ENCODE measurements around the gene NEK10. TPM values are rescaled to one million over a fixed set of nuclear protein-coding genes. Genes with fewer than 3 reads are reported as not detected.

The NEK10 gene
- total RNA-seq, 1 experiment from 2014 or later: 1.2 TPM

DNA sequence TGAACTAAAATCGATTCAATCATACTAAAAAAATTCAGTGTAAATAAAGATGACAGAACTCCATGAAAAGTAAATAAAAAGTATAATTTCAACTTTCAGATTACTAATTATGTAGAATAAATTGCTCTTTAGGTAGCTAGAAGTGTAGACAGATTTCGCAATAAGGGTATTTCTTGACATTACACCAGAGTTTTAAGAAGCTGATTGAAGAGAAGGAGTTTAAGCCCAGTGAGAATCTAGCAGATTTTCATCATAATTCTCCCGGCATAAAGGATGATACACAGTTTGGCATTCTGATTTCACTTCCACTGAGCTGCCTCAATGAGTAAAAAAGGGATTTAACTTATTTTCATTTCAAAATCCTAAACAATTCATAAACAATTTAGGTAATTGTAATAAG is 259.2 kb downstream of the NEK10 start:
- DNase-seq (ENCODE audit: low read depth): no peak

GRCh38 chr3:27108322-27108721 is 260.9 kb downstream of the NEK10 start:
- DNase-seq (ENCODE audit: low read depth): no peak

DNA sequence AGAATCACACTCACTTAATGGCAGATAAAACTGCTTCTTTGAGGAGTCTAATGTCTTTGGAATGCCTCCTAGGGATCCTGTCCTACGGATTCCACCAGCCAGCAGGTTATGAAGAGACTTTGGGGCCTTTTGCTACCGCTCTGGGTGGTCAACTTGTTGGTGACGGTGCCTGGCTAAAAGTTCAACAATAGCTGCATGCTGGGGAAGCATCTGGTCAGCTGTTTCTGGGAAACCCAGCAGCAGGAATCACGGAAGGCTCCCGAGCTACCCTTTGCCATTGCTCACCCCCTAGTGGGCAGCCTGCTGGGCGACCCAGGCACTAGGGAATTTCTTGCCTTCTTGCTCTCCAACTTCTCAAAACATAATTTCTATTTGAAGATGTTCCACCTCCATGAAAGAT is 263.3 kb downstream of the NEK10 start:
- peak; percentile 18 for DNase-seq (ENCODE audit: low read depth)

GRCh38 chr3:27097182-27097581 is 272.0 kb downstream of the NEK10 start:
- DNase-seq (ENCODE audit: low read depth): no peak

- DNase-seq (ENCODE audit: low read depth): no peak
Measured at GRCh38 chr3:27095553-27096222, 273.5 kb downstream of the NEK10 start.

DNA sequence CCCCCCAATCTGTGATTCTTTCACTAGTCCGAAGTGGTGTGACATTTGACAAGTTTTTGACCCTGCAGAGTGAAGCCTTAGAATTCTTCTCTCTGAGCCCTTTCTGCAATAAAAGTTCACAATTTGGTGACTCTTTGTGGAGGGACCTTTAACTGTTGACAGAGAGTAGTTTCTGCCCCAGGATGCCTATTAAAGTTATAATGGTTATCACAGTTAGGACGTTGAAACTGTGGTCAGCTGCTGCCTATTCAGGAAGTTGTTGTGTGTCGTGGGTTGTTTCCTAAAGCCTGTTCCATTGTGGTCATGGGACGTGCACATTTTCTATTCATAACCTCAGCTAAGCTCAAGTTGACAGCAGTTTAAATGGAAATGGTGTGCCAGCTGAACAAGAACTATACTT is 274.5 kb downstream of the NEK10 start:
- no peak for DNase-seq (ENCODE audit: low read depth)

- no peak for DNase-seq (ENCODE audit: low read depth)
Measured at GRCh38 chr3:27093771-27094170, 275.4 kb downstream of the NEK10 start.

DNA sequence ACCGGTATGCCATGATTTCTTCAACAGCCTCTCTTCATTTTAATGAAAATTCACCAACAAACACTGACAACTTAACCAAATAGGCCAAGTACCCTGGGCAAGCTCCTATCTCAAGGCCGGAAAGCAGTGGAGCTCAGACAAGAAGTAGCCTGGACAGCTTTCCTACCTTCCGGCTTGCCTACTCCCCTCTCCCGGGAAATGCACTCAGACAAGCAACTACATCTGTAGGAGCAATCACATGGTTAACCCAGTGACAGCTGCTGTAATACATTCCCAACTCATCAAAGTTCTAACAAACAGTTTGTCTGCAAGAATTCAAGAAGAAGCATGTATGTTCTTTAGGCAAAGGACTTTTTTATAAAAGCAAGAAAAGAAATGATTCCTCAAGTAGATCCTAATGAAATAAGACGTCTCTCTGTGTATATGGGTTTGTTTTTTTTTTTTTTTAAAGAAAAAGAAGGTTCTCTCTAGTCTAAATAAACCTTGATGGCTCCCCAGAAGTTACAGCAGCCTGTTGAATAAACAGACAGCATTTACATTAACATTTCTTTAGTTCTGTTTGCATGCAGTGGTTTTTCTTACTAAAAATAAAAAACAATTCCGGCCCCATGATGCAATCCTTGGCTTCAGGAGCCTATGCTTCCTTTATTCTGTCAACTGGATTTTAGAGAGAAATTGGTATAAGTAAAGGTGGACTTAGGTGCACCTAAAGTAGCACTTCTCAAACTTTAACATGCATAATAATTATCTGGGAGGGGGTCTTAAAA is 278.7 kb downstream of the NEK10 start:
- no peak for DNase-seq (ENCODE audit: low read depth)

GRCh38 chr3:27089645-27090044 is 279.5 kb downstream of the NEK10 start:
- no peak for DNase-seq (ENCODE audit: low read depth)

GRCh38 chr3:27089068-27089467 is 280.1 kb downstream of the NEK10 start:
- DNase-seq (ENCODE audit: low read depth): no peak

GRCh38 chr3:27085829-27086730 is 283.1 kb downstream of the NEK10 start:
- no peak for DNase-seq (ENCODE audit: low read depth)

DNA sequence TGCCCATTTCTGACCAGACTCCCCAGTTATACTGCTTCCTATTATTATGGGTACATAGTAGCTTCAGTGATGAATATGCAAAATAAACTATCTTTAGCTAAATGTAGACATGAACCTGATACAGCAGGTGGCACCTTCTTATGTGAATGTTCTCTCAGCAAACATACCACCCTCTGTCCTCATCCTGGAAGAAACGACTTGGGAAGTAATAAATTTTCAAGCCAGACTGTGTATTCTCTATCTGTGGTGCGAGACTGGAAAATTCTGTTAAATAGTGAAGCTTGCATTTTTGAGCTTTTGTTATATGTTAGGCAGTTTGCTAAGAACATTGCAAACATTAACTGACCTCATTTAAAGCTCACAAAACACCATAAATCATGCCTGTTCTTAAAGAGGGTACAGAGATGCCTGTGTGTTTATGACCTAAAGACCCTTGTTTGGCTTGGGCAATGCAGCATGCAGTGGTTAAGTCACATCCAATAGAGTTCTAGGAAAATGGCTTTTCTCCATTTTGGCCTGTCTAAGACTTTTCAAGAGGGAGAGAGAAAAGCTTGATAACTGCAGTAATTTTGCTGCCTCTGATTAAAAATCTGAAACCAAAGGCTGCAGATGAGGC is 287.1 kb downstream of the NEK10 start:
- DNase-seq (ENCODE audit: low read depth): no peak

DNA sequence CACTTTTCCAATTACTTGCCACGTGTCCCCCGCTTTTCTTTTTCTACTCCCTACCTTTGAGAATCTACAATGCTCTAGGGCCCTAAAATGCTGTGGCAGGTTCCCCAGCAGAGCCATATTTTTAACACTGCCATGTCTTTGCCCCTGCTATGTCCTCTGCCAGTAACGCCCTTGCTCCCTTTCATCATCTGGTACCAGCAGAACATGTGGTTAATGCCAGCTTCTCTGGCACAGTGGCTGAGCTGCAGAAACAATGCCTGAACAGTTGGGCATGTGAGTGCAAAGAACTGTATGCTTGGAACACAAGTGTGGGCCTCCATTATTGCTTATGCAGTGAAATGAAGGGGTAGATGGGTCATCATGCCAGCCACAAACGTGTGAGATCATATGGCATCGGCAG is 287.6 kb downstream of the NEK10 start:
- DNase-seq (ENCODE audit: low read depth): no peak

DNA sequence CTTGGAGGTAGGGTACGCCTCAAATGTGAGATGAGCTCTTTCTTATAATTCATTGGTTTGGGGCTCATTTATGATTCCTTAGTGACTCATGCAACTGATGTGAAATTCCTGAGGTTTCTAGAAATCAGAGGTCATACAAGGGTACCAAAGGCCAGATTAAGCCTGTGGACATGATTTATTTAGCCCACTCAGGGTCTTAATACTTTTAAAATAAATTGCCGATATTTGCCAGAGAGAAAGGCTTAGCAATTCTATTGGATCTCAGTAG is 289.0 kb downstream of the NEK10 start:
- no peak for DNase-seq (ENCODE audit: low read depth)

GRCh38 chr3:27079427-27080257 is 289.5 kb downstream of the NEK10 start:
- peak; percentile 25 for DNase-seq (ENCODE audit: low read depth)

DNA sequence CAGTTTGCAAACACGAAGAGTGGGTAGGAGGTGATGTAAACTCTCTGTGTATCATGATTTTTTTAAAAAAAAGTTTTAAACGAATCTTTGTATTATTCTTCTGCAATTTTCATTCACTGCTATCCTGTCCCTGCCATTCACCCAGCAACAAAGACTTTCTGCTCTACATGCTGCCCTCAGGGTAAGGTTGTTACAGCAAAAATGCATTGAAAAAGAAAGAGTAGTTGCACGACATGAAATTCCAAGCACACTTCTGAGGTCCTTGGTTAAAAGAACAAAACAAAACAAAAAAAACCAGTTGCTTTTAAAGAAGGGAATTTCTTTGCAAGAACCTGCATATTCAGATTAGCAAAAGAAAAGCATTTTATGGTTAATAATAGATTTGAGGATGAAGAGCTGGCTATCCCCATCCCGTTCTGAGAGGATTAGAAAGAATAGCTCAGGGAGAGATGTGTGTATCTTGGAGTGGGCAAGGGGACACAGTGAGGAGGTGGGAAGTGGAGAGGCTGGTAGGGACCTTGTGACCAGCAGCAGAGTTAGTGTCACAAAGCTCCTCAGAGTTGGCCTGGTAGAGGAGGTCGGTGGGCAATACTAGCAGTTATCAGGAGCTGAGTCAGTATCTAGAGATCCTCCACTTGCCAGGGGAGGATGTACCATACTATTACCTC is 290.8 kb downstream of the NEK10 start:
- DNase-seq (ENCODE audit: low read depth): no peak

DNA sequence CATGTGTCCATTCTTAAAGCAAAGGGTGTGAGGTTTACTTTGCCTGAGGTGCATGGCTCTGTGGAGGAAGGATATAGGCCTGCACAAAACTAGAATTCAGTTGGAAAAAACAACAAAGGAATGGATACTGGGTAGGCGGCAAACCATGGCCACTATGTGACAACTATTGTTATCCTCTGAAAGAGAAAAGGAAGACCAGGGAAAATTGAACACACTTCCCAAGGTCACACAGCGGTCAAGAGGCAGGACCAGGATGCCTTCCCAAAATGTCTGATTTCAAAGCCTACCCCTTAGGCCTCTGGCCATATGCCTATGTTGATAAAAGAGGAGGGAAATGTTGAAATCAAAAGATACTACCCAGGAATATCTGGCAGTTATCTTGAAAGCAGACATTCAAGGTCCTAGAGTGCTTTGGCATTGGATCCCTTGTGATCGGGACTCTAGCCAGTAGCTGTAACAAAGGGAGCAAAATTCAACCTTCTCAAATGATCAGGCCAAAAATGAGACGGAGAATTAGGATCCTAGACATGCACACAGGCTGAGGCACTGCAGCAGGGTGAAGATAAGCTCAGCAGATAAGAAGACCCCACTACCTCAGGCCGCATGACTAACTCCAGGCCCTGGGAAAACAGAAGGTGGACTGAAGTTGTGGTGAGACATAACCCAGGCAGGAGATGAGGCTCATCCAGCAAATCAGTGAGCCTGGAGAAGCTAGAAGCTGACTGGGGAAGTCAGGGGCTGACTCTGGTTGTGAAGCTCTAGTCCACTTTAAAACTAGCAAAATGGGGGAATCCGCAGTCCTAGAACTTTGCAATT is 292.2 kb downstream of the NEK10 start:
- DNase-seq (ENCODE audit: low read depth): peak; percentile 16

DNA sequence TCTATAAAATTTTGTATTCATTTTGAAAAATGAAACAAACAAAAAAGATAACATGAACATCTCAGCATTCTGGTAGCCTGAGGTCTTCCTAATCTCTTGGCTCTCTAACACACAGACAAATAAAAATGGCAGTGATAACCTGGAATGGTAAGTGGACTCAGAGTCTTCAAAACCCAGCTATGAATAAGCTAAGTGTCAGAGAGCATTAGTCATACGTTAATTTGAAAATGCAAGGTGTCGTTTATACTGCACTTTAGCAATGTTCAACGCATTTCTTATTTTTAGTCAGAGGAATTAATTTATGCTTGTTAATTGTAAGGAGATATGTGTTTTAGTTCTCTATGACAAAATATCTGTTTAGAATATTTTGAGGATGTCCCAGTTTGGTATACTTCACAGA is 294.3 kb downstream of the NEK10 start:
- DNase-seq (ENCODE audit: low read depth): no peak

- no peak for DNase-seq (ENCODE audit: low read depth)
Measured at GRCh38 chr3:27073912-27074311, 295.3 kb downstream of the NEK10 start.
